GM12865 (cell line): Measurements from ENCODE around the gene BAD.
"Not testable (repeated sequence)": the region's sequence is repeated elsewhere in the genome, so short reads cannot be mapped to it uniquely, and the experiment has no call there.

Source experiments
- DNase-seq: peaks from one replicate; pipeline ENCODE4 v3.0.0; 2010; ENCODE audit warnings: low read depth
- H3K4me3 ChIP-seq: 2 replicates; pipeline ENCODE4 v1.5.1; 2011; ENCODE audit warnings: mild to moderate bottlenecking, low read depth, low read length, control low read depth
- TF ChIP-seq, protein P1 (sequence below): IDR thresholded peaks from 2 replicates; pipeline ENCODE4 v1.5.1; 2011; ENCODE audit warnings: low read length, control low read depth, low read depth, inconsistent platforms; ENCODE audit not compliant: insufficient read depth; ENCODE audit errors: missing control alignments

The BAD gene

DNA sequence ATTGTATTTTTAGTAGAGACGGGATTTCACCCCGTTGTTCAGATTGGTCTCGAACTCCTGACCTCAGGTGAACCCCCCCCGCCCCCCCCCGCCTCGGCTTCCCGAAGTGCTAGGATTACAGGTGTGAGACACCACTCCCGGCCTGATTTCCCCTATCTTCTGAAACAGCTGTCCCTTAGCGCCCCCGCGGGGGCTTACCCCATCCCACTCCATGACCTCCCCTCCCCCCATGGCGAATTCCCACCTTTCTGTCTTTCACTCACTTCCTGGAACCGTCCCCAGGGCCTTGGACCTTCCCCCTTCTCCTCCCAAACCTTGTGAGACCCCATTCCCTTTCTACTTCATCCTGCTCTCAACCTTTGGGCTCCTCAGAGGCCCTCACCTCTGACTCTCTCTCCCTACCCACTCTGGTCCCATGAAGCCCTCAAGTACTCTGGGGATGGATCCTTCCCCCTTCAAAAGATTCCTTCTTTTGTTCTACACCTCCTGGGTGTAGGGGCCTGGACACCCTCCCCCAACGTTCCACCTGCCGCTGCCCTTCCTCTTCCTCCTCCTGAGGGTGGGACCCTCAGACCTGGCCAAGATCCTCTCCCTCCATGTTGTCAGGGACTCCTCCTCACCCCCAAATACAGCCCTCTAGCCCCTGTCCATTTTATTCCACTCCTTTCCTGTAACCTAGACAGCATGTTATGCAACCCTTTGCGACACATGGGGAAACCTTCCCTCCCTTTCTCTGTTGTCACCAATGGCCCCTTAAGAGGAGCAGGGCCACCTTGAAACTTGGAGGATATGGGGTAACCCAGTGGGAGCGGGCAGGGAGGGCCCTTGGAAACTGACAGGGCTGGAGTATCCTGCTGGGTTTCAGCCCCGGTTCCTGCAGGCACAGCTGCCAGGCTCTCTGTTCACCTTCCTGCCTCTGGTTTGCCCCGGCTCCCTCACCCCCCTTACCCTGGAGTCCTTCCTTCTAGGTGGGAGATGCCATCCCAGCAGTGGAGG is 34.6 kb upstream of the BAD start:
- TF ChIP-seq, protein P1, sequence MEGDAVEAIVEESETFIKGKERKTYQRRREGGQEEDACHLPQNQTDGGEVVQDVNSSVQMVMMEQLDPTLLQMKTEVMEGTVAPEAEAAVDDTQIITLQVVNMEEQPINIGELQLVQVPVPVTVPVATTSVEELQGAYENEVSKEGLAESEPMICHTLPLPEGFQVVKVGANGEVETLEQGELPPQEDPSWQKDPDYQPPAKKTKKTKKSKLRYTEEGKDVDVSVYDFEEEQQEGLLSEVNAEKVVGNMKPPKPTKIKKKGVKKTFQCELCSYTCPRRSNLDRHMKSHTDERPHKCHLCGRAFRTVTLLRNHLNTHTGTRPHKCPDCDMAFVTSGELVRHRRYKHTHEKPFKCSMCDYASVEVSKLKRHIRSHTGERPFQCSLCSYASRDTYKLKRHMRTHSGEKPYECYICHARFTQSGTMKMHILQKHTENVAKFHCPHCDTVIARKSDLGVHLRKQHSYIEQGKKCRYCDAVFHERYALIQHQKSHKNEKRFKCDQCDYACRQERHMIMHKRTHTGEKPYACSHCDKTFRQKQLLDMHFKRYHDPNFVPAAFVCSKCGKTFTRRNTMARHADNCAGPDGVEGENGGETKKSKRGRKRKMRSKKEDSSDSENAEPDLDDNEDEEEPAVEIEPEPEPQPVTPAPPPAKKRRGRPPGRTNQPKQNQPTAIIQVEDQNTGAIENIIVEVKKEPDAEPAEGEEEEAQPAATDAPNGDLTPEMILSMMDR: no peak
- no peak for DNase-seq

GRCh38 chr11:64317961-64318765 is 33.7 kb upstream of the BAD start, which contains the start of gene PRDX5:
PRDX5 (plus strand) TSS chr11:64318121; CDS start chr11:64318216, 95 bp downstream.
- peak; percentile 98 for DNase-seq
- H3K4me3 ChIP-seq: peak within 1 kb of the TSS; percentile 99
- TF ChIP-seq, protein P1: peak; percentile 38

More for the DNA sequence above, 34.6 kb upstream of the BAD start:
- peak overlapping the region; percentile 99 for H3K4me3 ChIP-seq

DNA sequence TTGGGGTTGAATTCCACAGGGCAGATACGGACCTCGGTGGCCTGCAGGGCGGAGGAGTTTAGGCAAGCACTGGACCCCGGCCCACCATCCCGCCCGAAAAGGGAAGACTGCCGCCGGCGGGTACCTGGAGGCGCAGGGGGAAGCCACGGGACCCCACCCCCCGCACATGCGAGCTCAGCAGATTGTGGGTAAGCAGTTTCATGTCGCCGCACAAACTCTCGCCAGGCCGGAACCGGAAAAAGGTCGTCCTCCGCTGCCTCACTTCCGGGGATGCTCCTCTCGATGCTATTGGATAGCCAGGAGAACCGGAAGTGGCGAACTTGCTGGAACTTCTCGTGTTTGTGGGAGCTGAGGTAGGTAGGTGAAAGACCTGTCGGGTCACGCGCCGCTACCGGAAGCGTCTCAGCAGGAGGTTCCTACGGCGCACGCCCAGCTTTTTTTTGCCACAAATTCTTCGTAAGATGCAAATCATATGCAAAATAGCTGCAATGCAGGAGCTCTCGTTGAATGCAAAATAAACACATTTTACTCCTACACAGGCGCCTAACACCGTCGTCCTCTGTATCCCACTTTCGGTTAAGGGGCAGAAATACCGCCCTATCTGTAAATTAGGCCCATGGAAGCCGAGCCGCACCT is 33.0 kb upstream of the BAD start, which contains the start of gene TRMT112:
TSS of gene TRMT112 (minus strand) at position 235 of the 636 bp plus-strand sequence. CDS start at position 202, 33 bp downstream.
- TF ChIP-seq, protein P1: no peak
- peak within 1 kb of the TSS; percentile 99 for H3K4me3 ChIP-seq
- peak; percentile 100 for DNase-seq

DNA sequence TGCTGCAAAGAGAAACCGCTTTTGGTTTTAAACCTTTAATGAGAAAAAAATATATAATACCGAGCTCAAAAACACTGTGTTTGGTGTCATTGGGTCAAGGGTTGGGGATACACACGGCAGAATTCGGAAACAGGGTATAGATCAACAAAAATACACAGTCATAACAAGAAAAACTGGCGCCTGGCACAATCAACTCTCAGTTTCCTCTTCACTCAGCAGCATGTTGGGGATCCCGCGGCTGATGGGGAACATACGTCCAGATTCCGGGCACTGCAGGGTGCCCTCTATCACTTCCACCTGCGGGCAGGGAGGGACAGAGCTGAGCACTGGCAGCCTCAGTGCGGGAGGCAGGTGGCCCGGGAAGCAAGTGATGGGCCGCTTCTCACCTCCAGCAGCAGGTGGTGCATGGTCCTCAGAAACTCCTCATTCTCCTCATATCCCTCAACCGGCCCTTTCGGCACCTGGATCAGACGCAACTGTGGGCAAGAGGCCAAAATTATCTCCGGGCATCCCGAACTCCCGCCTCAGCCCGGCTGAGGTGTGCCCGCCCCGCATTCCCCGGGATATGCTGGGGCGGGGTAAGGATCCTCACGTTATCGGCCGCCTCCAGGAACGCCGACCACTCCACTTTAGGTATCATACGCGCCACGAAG is 32.3 kb upstream of the BAD start:
- H3K4me3 ChIP-seq: peak overlapping the region; percentile 99
- TF ChIP-seq, protein P1: peak; percentile 15
- DNase-seq: peak; percentile 59

GRCh38 chr11:64315667-64316526 is 31.4 kb upstream of the BAD start:
- not testable (repeated sequence) for DNase-seq
- H3K4me3 ChIP-seq: peak overlapping the region; percentile 99; the same call in 1 of the 2 replicates

- DNase-seq: no peak
- TF ChIP-seq, protein P1: no peak
- no peak overlapping the region for H3K4me3 ChIP-seq
These were observed 30.5 kb upstream of the BAD start for GRCh38 chr11:64314805-64315561.
